Heart right ventricle (tissue), 16 donors: Measurements from ENCODE around the gene JAM3. TPM values are rescaled to one million over a fixed set of nuclear protein-coding genes. Genes with fewer than 3 reads are reported as not detected.

ENCODE experiments used
- ATAC-seq, 8 donors: fragments of 200-7000 bp; cut with Tn5 transposase; one replicate each; pipeline ENCODE4 v1.9.1; 2020; ENCODE audit warnings: mild to moderate bottlenecking in 8 of 8, moderate library complexity in 8 of 8, moderate number of reproducible peaks in 1 of 8
- DNase-seq, 2 donors: peaks; one replicate each; pipeline ENCODE4 v3.0.0-alpha.2; 2020
- H3K27ac ChIP-seq, 10 donors: fragments of 200-600 bp; sonication (generic) in 2 of 10; one replicate each; pipeline versions ENCODE4 v1.5.0 to v1.8.0; 2020 to 2022; ENCODE audit warnings: mild to moderate bottlenecking in 3 of 10
- H3K27me3 ChIP-seq, 7 donors: fragments of 200-600 bp; one replicate each; pipeline ENCODE4 v1.8.0; 2021 to 2022; ENCODE audit warnings: mild to moderate bottlenecking in 2 of 7
- H3K36me3 ChIP-seq, 9 donors: fragments of 200-600 bp; sonication (generic) in 1 of 9; one replicate each; pipeline versions ENCODE4 v1.5.0 to v1.8.0; 2020 to 2022; ENCODE audit warnings: mild to moderate bottlenecking in 2 of 9
- H3K4me1 ChIP-seq, 9 donors: fragments of 200-600 bp; sonication (generic) in 1 of 9; one replicate each; pipeline versions ENCODE4 v1.5.0 to v1.8.0; 2020 to 2022; ENCODE audit warnings: mild to moderate bottlenecking in 4 of 9
- H3K4me3 ChIP-seq, 10 donors: fragments of 200-600 bp; sonication (generic) in 2 of 10; one replicate each; pipeline versions ENCODE4 v1.5.0 to v1.8.0; 2020 to 2022; ENCODE audit warnings: mild to moderate bottlenecking in 7 of 10, moderate library complexity in 2 of 10
- H3K9me3 ChIP-seq, 11 donors: fragments of 200-600 bp in 10 of 11; sonication (generic) in 2 of 11; one replicate each; pipeline versions ENCODE4 v1.5.0 to v1.8.0; 2013 to 2022; ENCODE audit warnings: mild to moderate bottlenecking in 2 of 11, control low read depth in 1 of 11, moderate library complexity in 1 of 11
- CTCF ChIP-seq, 9 donors: fragments of 200-600 bp; sonication (generic) in 2 of 9; IDR thresholded peaks; one replicate each; pipeline versions ENCODE4 v1.5.0 to v1.8.0; 2021 to 2022; ENCODE audit warnings: antibody characterized with exemption in 9 of 9, mild to moderate bottlenecking in 5 of 9, moderate library complexity in 1 of 9
- WGBS, 2 donors: extraction: QIAGEN DNeasy Blood & Tissue Kit; methylation state at CpG; one replicate each; pipeline ENCODE4 v1.1.7; 2013; ENCODE audit warnings: inconsistent platforms in 1 of 2; 5-methylcytosine and 5-hydroxymethylcytosine counted together
- intact Hi-C, 10 donors: fragments of 100-400 bp; cut with DNase I; formaldehyde crosslinking; loops; one replicate each; pipeline versions ENCODE4 v1.11.1 to v1.14.2; 2022
- polyA plus RNA-seq, 2 donors: library from polyadenylated mRNA; stranded (reverse); fragments of 200-250 nt; gene quantifications; one replicate each; pipeline ENCODE4 v1.2.3, GENCODE V29; 2013
- total RNA-seq, 10 donors: library from RNA; stranded (reverse); fragmentation: NEBNext Ultra II Directional in 3 of 10; extraction: Animal tissue kit (Norgen Biotek cat#: 25700) in 3 of 10; gene quantifications; one replicate each; pipeline versions ENCODE4 v1.2.1 to v1.2.4, GENCODE V29; 2021 to 2023
- donor health status: Arrhythmogenic right ventricular cardiomyopathy.
- donor health status: ischemic (EF 13 %, LVEDD 7.1; RV severe dilation, severe dysfunction).
- donor health status: healthy with polysubstance abuse.
- donor health status: DM: no; HTN: yes; CAD: no.
- donor health status: DM: no; HTN: no; CAD: no.
- donor health status: ischemic (EF 25% LVEDD 6.9; RV normal size, moderate dysfunction).
- donor health status: ischemic (EF 25% LVEDD 5.7; RV mildly dilated, moderate dysfunction).
- donor health status: healthy.
- donor health status: DM: yes; HTN: yes; CAD: no.
- donor health status: Ischemic cardiomyopathy.
- donor health status: ischemic (EF 35%, LVEDD 5.7; RV mildly dilated, moderate dysfunction).
- donor health status: nonischemic (EF 11% LVEDD 7.7; RV severe dilation, severe dysfunction).
- donor health status: DM: yes; HTN: yes; CAD: no.
- donor health status: PGD.
- donor health status: ischemic (EF 29% LVEDD 5.4; RV normal size, mild dysfunction).
- donor health status: nonischemic (EF 23%, LVEDD 6.1; RV moderate dilation, normal function).

The JAM3 gene
- total and polyA plus RNA-seq, 12 donors, result 12.7 to 55.4 (median 29.0) TPM

- WGBS, 2 donors, result 42 to 43% methylated on average over 10 of the region's 10 CpGs
- H3K27ac ChIP-seq, result peak overlapping the region in 4 of 10 donors; percentile 27 to 45 (median 44)
- intact Hi-C loops, result loop anchor here (1.0 to 10.0 kb wide), 10 partner anchors 73 to 215 kb away; partner anchors contain the start of genes JAM3 (in 1 of the 10), NCAPD3 (in 1 of the 10) and VPS26B (in 1 of the 10)
These were observed 71.0 kb downstream of the JAM3 start for GRCh38 chr11:134139873-134140331.

GRCh38 chr11:134140961-134141490 is 72.2 kb downstream of the JAM3 start:
- TF ChIP-seq CTCF (IDR thresholded peaks at IDR 0.05), result no peak
- Histone ChIP-seq H3K9me3 (no peaks in the 10 kb centered on the region), H3K4me3 (no peak overlapping the region), H3K4me1 (peaks cover 0 to 18% (median 11%) of the 10 kb centered on the region in 9 donors), H3K27ac (no peak overlapping the region), H3K27me3 (no peaks in the 10 kb centered on the region), H3K36me3 (peaks cover 0 to 49% (median 0%) of the 10 kb centered on the region in 9 donors)
- DNase-seq (no peak), ATAC-seq (no peak)
- 93 to 96% methylated on average over 7 of the region's 7 CpGs for WGBS, 2 donors
- intact Hi-C loops, result loop anchor here in 7 of 10 donors (2.0 to 10.0 kb wide), 4 partner anchors 89 to 216 kb away; no protein-coding TSS in a partner anchor

More at GRCh38 chr11:134139873-134140331, 71.0 kb downstream of the JAM3 start:
- no peaks in the 10 kb centered on the region for H3K27me3 ChIP-seq
- no peak overlapping the region for H3K4me3 ChIP-seq
- H3K4me1 ChIP-seq, result peaks cover 0 to 18% (median 11%) of the 10 kb centered on the region in 9 donors
- TF ChIP-seq CTCF (IDR thresholded peaks at IDR 0.05), result peak; percentile 83 to 95 (median 91)
- H3K9me3 ChIP-seq, result no peaks in the 10 kb centered on the region
- H3K36me3 ChIP-seq, result peaks cover 0 to 38% (median 0%) of the 10 kb centered on the region in 9 donors
- ATAC-seq (peak; percentile 86 to 94 (median 92)), DNase-seq (peak in 1 of 2 donors; percentile 82)

- no peak overlapping the region for H3K27ac ChIP-seq
- H3K36me3 ChIP-seq, result peaks cover 0 to 60% (median 0%) of the 10 kb centered on the region in 9 donors
- 89 to 95% methylated on average over 6 of the region's 6 CpGs for WGBS, 2 donors
- H3K4me1 ChIP-seq, result peaks cover 0 to 18% (median 11%) of the 10 kb centered on the region in 9 donors
- intact Hi-C loops, result loop anchor here in 7 of 10 donors (5.0 to 10.0 kb wide), 3 partner anchors 90 to 218 kb away; no protein-coding TSS in a partner anchor
- H3K4me3 ChIP-seq, result no peak overlapping the region
- no peak for TF ChIP-seq CTCF (IDR thresholded peaks at IDR 0.05)
- DNase-seq, result no peak
- H3K9me3 ChIP-seq, result no peaks in the 10 kb centered on the region
- no peak for ATAC-seq
- no peaks in the 10 kb centered on the region for H3K27me3 ChIP-seq
These were observed 73.7 kb downstream of the JAM3 start for GRCh38 chr11:134142536-134142935.

GRCh38 chr11:134143801-134144200 is 74.9 kb downstream of the JAM3 start:
- DNase-seq, result no peak
- Histone ChIP-seq H3K9me3 (no peaks in the 10 kb centered on the region), H3K36me3 (peaks cover 0 to 70% (median 6%) of the 10 kb centered on the region in 9 donors), H3K4me1 (peaks cover 0 to 17% (median 11%) of the 10 kb centered on the region in 9 donors), H3K4me3 (no peak overlapping the region), H3K27ac (no peak overlapping the region), H3K27me3 (no peaks in the 10 kb centered on the region)
- no peak for ATAC-seq
- intact Hi-C loops, result loop anchor here in 7 of 10 donors (5.0 to 10.0 kb wide), 3 partner anchors 92 to 219 kb away; no protein-coding TSS in a partner anchor
- WGBS, 2 donors, result 56 to 72% methylated on average over 3 of the region's 3 CpGs
- TF ChIP-seq CTCF (IDR thresholded peaks at IDR 0.05), result no peak
